ENCODE data around the gene DNM3.

DNM3 gene

DNA sequence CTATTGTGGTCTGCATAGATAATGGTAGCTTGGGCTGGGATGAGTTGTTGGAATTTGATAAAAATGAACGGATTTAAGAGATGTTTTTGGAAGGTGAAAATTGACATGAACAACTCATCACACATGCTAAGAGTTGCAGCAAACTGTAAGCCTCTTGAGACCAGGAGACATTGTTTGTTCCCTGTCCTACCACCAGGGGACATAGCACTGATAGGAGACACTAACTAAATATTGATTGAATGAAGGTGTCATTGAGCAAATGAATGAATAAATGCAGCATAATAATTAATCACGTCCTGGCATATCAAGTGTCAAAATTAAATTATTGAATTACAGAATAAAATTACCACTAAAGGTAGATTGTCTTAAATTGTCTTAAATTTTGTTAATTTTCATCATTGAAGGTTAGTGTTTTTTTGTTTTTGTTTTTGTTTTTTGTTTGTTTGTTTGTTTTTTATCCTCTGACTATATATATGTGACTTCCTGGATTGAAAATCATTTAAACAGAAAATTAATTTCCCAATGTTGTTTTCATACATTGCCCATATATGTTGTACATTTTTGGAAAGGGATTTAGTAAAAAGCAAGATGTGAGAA lies 293.9 kb downstream of the DNM3 start:
- Histone ChIP-seq H3K9ac (ENCODE audit: low read length) (no peak overlapping the region), H3K27ac (ENCODE audit: low read depth, low read length) (no peak overlapping the region), H2AFZ (ENCODE audit: low read depth, low read length, severe bottlenecking) (no peak overlapping the region), H3K4me2 (ENCODE audit: low read depth, low read length, poor library complexity, severe bottlenecking) (no peak overlapping the region), H3K27me3 (ENCODE audit: low read length) (no peaks in the 10 kb centered on the region), H3K79me2 (ENCODE audit: insufficient read depth, low read length) (no peaks in the 10 kb centered on the region), H3K9me3 (ENCODE audit: insufficient read depth, low read length) (no peaks in the 10 kb centered on the region), H3K9me2 (replicated peaks; ENCODE audit: insufficient read depth, low read length) (no peaks in the 10 kb centered on the region), H3K36me3 (ENCODE audit: low read length) (no peaks in the 10 kb centered on the region; the same call in 1 of the 2 replicates), H3K4me3 (ENCODE audit: insufficient read depth, low read length, poor library complexity, severe bottlenecking) (no peak overlapping the region), H3F3A (ENCODE audit: insufficient read depth) (no peaks in the 10 kb centered on the region), H4K20me1 (ENCODE audit: low read depth, low read length) (no peaks in the 10 kb centered on the region)
- TF ChIP-seq EZH2phosphoT487 (conservative IDR thresholded peaks at IDR 0.05; ENCODE audit: low read length): no peak
- TF ChIP-seq, protein P1, sequence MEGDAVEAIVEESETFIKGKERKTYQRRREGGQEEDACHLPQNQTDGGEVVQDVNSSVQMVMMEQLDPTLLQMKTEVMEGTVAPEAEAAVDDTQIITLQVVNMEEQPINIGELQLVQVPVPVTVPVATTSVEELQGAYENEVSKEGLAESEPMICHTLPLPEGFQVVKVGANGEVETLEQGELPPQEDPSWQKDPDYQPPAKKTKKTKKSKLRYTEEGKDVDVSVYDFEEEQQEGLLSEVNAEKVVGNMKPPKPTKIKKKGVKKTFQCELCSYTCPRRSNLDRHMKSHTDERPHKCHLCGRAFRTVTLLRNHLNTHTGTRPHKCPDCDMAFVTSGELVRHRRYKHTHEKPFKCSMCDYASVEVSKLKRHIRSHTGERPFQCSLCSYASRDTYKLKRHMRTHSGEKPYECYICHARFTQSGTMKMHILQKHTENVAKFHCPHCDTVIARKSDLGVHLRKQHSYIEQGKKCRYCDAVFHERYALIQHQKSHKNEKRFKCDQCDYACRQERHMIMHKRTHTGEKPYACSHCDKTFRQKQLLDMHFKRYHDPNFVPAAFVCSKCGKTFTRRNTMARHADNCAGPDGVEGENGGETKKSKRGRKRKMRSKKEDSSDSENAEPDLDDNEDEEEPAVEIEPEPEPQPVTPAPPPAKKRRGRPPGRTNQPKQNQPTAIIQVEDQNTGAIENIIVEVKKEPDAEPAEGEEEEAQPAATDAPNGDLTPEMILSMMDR (IDR thresholded peaks at IDR 0.05; ENCODE audit: insufficient read depth, low read length, poor library complexity, severe bottlenecking): peak; percentile 55

DNA sequence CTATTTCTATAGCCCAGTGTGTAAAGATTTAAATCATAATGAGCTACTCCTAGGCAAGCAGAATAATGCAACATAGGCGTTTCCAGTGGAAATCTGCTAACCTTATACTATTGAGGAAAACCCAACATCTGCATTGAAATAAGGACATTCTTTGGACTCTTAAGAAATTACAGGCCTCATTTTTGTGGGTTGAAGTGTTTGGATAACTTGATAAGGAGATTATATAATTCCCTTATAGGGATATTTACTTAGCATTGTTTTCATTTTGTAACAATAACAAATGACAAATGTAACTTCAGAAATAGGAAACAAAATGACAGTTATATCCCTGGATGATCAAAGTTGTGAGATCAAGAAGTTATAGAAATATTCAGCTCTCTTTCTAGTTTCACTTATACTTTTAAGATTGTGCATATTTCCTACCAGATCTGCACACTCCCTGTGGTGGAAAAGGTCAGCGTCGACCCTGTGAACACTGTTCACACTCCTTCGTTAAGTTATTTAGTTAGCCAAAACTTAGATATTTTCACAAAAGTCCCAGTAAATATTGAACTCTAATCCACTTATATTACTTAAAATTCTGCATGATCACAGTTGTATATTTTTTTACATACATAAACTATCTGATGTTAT lies 294.8 kb downstream of the DNM3 start:
- no peaks in the 10 kb centered on the region for H3K9me3 ChIP-seq (ENCODE audit: insufficient read depth, low read length)
- H4K20me1 ChIP-seq (ENCODE audit: low read depth, low read length): no peaks in the 10 kb centered on the region
- H3K79me2 ChIP-seq (ENCODE audit: insufficient read depth, low read length): no peaks in the 10 kb centered on the region
- H3K9ac ChIP-seq (ENCODE audit: low read length): no peak overlapping the region
- no peak overlapping the region for H3K4me3 ChIP-seq (ENCODE audit: insufficient read depth, low read length, poor library complexity, severe bottlenecking)
- no peaks in the 10 kb centered on the region for H3K9me2 ChIP-seq (replicated peaks; ENCODE audit: insufficient read depth, low read length)
- no peak overlapping the region for H3K27ac ChIP-seq (ENCODE audit: low read depth, low read length)
- H3K27me3 ChIP-seq (ENCODE audit: low read length): no peaks in the 10 kb centered on the region
- no peaks in the 10 kb centered on the region for H3F3A ChIP-seq (ENCODE audit: insufficient read depth)
- H3K4me2 ChIP-seq (ENCODE audit: low read depth, low read length, poor library complexity, severe bottlenecking): no peak overlapping the region
- H3K36me3 ChIP-seq (ENCODE audit: low read length): no peaks in the 10 kb centered on the region; the same call in 1 of the 2 replicates
- no peak overlapping the region for H2AFZ ChIP-seq (ENCODE audit: low read depth, low read length, severe bottlenecking)
- TF ChIP-seq, protein P1 (IDR thresholded peaks at IDR 0.05; ENCODE audit: insufficient read depth, low read length, poor library complexity, severe bottlenecking): no peak
- no peak for TF ChIP-seq EZH2phosphoT487 (conservative IDR thresholded peaks at IDR 0.05; ENCODE audit: low read length)

DNA sequence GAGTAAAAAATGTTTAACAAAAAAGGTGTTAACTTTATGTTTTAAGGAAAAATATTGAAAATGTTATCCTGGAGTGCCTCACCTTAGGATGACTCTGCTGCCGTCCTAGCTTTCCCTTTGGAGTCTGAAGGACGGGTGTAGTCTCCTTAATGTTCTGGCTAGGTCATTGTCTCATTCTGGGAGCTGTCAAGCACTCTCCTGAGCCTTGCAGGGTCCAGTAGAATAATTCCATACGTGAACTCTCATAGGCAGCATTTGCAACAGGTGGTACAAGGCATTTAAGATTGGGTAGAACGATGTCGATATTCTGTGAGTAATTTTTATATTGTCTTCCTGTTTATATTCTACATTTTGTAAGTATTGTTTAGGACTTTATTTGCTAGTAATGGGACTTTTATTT lies 295.6 kb downstream of the DNM3 start:
- H4K20me1 ChIP-seq (ENCODE audit: low read depth, low read length): no peaks in the 10 kb centered on the region
- H3K36me3 ChIP-seq (ENCODE audit: low read length): no peaks in the 10 kb centered on the region; the same call in 1 of the 2 replicates
- no peak overlapping the region for H2AFZ ChIP-seq (ENCODE audit: low read depth, low read length, severe bottlenecking)
- H3K27ac ChIP-seq (ENCODE audit: low read depth, low read length): no peak overlapping the region
- no peaks in the 10 kb centered on the region for H3K27me3 ChIP-seq (ENCODE audit: low read length)
- H3K9me3 ChIP-seq (ENCODE audit: insufficient read depth, low read length): no peaks in the 10 kb centered on the region
- TF ChIP-seq, protein P1 (IDR thresholded peaks at IDR 0.05; ENCODE audit: insufficient read depth, low read length, poor library complexity, severe bottlenecking): no peak
- no peak for TF ChIP-seq EZH2phosphoT487 (conservative IDR thresholded peaks at IDR 0.05; ENCODE audit: low read length)
- H3K79me2 ChIP-seq (ENCODE audit: insufficient read depth, low read length): no peaks in the 10 kb centered on the region
- no peaks in the 10 kb centered on the region for H3K9me2 ChIP-seq (replicated peaks; ENCODE audit: insufficient read depth, low read length)
- H3K4me3 ChIP-seq (ENCODE audit: insufficient read depth, low read length, poor library complexity, severe bottlenecking): no peak overlapping the region
- no peak overlapping the region for H3K4me2 ChIP-seq (ENCODE audit: low read depth, low read length, poor library complexity, severe bottlenecking)
- H3F3A ChIP-seq (ENCODE audit: insufficient read depth): no peaks in the 10 kb centered on the region
- no peak overlapping the region for H3K9ac ChIP-seq (ENCODE audit: low read length)
